NCI-H187 (cell line): ENCODE measurements around the gene TP63.

Experiments
- DNase-seq, 2 experiments: peaks; one replicate each; lab custom pipeline; 2025; lab: John Stamatoyannopoulos, UW

Gene TP63

GRCh38 chr3:189863031-189863430 is 231.8 kb downstream of the TP63 start:
- DNase-seq, result no peak

- no peak for DNase-seq
Observed at GRCh38 chr3:189868061-189868460, 236.9 kb downstream of the TP63 start.

GRCh38 chr3:189869165-189869564 is 238.0 kb downstream of the TP63 start:
- DNase-seq, result no peak

GRCh38 chr3:189871418-189871817 is 240.2 kb downstream of the TP63 start:
- no peak for DNase-seq

GRCh38 chr3:189883113-189883753 is 252.0 kb downstream of the TP63 start:
- DNase-seq, result no peak

GRCh38 chr3:189890496-189890895 is 259.3 kb downstream of the TP63 start:
- no peak for DNase-seq

- DNase-seq, result no peak
Observed at GRCh38 chr3:189896533-189896932, 265.3 kb downstream of the TP63 start.

- no peak for DNase-seq
Observed at GRCh38 chr3:189897406-189897805, 266.2 kb downstream of the TP63 start.

GRCh38 chr3:189898559-189899153 is 267.5 kb downstream of the TP63 start:
- no peak for DNase-seq

GRCh38 chr3:189899186-189899585 is 268.0 kb downstream of the TP63 start:
- DNase-seq, result no peak

GRCh38 chr3:189900578-189900977 is 269.4 kb downstream of the TP63 start:
- no peak for DNase-seq

GRCh38 chr3:189901481-189901880 is 270.3 kb downstream of the TP63 start:
- no peak for DNase-seq

- DNase-seq, result no peak
Observed at GRCh38 chr3:189902230-189903186, 271.3 kb downstream of the TP63 start.

- DNase-seq, result no peak
Observed at GRCh38 chr3:189903562-189904250, 272.5 kb downstream of the TP63 start.

GRCh38 chr3:189907803-189908202 is 276.6 kb downstream of the TP63 start:
- no peak for DNase-seq

GRCh38 chr3:189908646-189909045 is 277.5 kb downstream of the TP63 start:
- DNase-seq, result no peak

GRCh38 chr3:189909139-189909538 is 277.9 kb downstream of the TP63 start:
- no peak for DNase-seq

GRCh38 chr3:189909573-189909972 is 278.4 kb downstream of the TP63 start:
- no peak for DNase-seq

GRCh38 chr3:189911001-189911400 is 279.8 kb downstream of the TP63 start:
- no peak for DNase-seq

GRCh38 chr3:189914799-189915198 is 283.6 kb downstream of the TP63 start:
- no peak for DNase-seq

- DNase-seq, result no peak
Observed at GRCh38 chr3:189921770-189922169, 290.6 kb downstream of the TP63 start.
